SK-N-SH treated with all-trans-retinoic acid at 6 μM for 48 hours (cell line): ENCODE results near the gene CTSD.

Experiments used
- OSR1 ChIP-seq: fragments of 250-450 bp; sonication (Bioruptor Pico); IDR thresholded peaks from 2 replicates; pipeline ENCODE4 v1.8.0; 2022; ENCODE audit warnings: moderate library complexity, mild to moderate bottlenecking, inconsistent platforms
- PPARA ChIP-seq: fragments of 250-450 bp; sonication (Bioruptor Pico); IDR thresholded peaks from 2 replicates; pipeline ENCODE4 v1.5.0; 2020; ENCODE audit warnings: mild to moderate bottlenecking, borderline replicate concordance
- ZC3H10 ChIP-seq: fragments of 250-450 bp; sonication (Bioruptor Pico); IDR thresholded peaks from 2 replicates; pipeline ENCODE4 v1.5.1; 2021; ENCODE audit warnings: mild to moderate bottlenecking, moderate library complexity
- ZNF8 ChIP-seq: fragments of 450-650 bp; formaldehyde crosslinking; IDR thresholded peaks from 2 replicates; pipeline ENCODE4 v1.5.0; 2020; ENCODE audit warnings: mild to moderate bottlenecking, moderate library complexity
- TF ChIP-seq, protein P1 (sequence below): fragments of 250-450 bp; sonication (Bioruptor Pico); IDR thresholded peaks from 2 replicates; pipeline ENCODE4 v1.8.0; 2020; ENCODE audit warnings: mild to moderate bottlenecking, moderate library complexity, borderline replicate concordance
- TF ChIP-seq, protein P2 (sequence below): fragments of 250-450 bp; sonication (Bioruptor Pico); IDR thresholded peaks from 2 replicates; pipeline ENCODE4 v1.5.1; 2021; ENCODE audit warnings: mild to moderate bottlenecking, moderate library complexity

DNA sequence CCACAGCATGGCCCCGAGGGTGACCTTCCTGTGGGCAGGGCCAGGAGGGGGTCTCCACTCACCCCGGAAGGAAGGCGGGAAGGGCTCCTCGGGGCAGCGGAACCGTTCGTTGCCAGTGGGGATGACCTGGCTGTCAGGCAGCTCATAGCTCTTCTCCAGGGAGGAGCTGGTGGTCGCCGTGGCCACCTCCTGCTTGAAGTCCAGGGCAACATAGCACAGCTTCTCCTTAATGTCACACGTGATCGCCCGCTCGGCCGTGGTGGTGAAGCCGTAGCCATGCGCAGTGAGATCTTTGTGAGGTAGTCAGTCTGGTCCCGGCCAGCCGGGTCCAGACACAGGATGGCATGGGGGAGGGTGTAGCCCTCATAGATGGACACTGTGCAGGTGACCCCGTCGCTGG, 39.5 kb upstream of the CTSD start:
- TF ChIP-seq PPARA (CRISPR knock-in tag) (no peak), ZNF8 (CRISPR knock-in tag) (no peak), ZC3H10 (no peak), OSR1 (CRISPR knock-in tag) (no peak)
- TF ChIP-seq, protein P1, sequence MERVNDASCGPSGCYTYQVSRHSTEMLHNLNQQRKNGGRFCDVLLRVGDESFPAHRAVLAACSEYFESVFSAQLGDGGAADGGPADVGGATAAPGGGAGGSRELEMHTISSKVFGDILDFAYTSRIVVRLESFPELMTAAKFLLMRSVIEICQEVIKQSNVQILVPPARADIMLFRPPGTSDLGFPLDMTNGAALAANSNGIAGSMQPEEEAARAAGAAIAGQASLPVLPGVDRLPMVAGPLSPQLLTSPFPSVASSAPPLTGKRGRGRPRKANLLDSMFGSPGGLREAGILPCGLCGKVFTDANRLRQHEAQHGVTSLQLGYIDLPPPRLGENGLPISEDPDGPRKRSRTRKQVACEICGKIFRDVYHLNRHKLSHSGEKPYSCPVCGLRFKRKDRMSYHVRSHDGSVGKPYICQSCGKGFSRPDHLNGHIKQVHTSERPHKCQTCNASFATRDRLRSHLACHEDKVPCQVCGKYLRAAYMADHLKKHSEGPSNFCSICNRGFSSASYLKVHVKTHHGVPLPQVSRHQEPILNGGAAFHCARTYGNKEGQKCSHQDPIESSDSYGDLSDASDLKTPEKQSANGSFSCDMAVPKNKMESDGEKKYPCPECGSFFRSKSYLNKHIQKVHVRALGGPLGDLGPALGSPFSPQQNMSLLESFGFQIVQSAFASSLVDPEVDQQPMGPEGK (CRISPR knock-in tag) = no peak
- TF ChIP-seq, protein P2, sequence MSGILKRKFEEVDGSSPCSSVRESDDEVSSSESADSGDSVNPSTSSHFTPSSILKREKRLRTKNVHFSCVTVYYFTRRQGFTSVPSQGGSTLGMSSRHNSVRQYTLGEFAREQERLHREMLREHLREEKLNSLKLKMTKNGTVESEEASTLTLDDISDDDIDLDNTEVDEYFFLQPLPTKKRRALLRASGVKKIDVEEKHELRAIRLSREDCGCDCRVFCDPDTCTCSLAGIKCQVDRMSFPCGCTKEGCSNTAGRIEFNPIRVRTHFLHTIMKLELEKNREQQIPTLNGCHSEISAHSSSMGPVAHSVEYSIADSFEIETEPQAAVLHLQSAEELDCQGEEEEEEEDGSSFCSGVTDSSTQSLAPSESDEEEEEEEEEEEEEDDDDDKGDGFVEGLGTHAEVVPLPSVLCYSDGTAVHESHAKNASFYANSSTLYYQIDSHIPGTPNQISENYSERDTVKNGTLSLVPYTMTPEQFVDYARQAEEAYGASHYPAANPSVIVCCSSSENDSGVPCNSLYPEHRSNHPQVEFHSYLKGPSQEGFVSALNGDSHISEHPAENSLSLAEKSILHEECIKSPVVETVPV (CRISPR knock-in tag) = no peak
